ENCODE data around the gene CTNND2.

CTNND2 gene

DNA sequence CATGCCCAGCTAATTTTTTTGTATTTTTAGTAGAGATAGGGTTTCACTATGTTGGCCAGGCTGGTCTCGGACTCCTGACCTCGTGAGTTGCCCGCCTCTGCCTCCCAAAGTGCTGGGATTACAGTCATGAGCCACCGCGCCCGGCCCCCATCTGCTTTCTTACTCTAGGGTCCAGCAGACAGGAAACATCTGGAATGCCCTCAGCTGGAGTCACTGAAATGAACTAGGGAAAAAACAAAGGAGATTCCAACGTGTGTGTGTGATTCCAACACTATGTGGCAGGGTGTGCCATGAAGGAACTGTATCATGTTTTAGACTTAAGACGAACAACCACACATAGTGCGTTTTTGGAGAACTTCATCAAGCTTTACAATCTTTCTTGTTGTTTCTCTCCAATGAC lies 603.1 kb downstream of the CTNND2 start:
- DNase-seq, result no peak

GRCh38 chr5:11300736-11301135 lies 603.5 kb downstream of the CTNND2 start:
- DNase-seq, result no peak

DNA sequence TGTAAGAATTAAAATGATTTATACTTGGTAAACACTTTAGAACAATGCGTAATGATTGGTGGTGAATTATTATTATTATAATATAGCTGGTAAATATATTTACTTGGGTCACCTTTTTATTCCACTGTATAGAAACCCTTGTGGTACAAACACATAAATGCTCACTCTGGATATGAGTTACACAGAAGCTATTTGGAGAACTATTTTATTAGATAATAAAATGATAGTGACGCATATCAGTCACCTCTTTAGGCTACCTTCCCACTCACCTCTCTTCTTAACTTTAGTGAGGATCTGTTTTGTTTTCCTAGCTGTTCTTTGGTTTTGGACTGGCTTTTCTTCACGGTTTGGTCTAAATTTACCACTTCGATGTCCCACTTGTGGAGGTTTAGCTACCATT lies 605.4 kb downstream of the CTNND2 start:
- DNase-seq, result no peak

GRCh38 chr5:11293523-11293922 lies 610.7 kb downstream of the CTNND2 start:
- DNase-seq, result peak; percentile 45

- DNase-seq, result no peak
Observed at GRCh38 chr5:11292648-11293356, 611.4 kb downstream of the CTNND2 start.

DNA sequence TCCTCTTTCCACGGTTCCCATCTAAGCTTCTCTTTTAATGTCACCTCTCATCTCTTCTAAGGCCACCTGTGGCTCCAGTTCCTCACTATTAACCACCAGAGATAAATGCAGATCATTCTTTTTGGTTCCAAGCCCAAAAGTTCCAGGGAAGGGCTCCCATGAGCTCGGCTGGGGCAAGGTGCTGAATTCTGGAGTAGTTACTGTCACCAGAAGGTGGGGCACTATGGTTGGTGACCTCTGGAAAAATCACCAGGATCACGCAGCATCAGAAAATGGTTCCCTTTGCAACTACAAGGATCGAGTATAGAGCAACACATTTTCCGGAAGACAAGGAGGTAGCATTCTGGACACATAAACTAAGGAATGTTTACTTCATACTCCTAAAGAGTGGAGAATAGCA lies 614.5 kb downstream of the CTNND2 start:
- DNase-seq, result no peak

DNA sequence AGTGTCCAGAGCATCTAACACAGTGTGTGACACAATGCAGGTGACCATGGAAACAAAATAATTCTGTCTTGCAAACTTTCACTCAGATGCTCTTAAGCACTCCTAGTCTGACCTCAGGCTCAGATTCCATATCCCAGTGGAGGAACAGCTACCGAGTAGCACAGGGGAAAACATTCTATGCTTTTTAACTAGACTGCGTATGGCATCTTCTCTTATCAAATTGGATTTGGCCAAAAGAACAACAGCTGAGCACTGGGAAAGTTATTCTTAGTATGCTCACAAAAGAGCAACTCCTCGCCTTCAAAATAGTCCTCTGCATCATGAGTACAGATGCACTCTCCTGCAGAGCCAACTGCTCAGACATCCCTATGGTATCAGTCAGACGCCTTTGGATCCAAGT lies 615.0 kb downstream of the CTNND2 start:
- DNase-seq, result no peak

GRCh38 chr5:11281842-11282241 lies 622.4 kb downstream of the CTNND2 start:
- DNase-seq, result no peak

- no peak for DNase-seq
Observed at GRCh38 chr5:11277323-11277722, 626.9 kb downstream of the CTNND2 start.

GRCh38 chr5:11273180-11273903 lies 630.9 kb downstream of the CTNND2 start:
- peak; percentile 93 for DNase-seq

- DNase-seq, result no peak
Observed at GRCh38 chr5:11269515-11269914, 634.7 kb downstream of the CTNND2 start.

GRCh38 chr5:11268891-11269290 lies 635.4 kb downstream of the CTNND2 start:
- DNase-seq, result no peak

GRCh38 chr5:11266331-11266730 lies 637.9 kb downstream of the CTNND2 start:
- no peak for DNase-seq

DNA sequence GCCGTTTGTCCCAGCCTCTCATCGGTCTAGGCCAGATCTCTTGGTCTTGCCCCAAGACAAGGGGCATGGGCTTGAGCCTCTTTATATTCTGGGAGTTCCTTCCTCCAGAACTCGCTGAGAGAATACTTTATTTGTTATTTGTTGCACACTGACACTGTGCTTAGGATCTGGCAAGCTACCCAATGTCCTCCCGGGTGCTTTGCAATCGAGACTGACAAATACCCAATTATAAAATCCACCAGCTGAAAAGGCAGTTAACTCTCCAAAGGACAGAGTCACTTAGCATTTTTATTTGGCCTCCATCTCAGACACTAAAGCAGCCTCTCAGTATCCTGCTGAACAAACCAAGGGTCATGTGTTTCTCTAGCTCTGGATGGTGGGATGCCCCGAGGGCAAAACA lies 643.0 kb downstream of the CTNND2 start:
- no peak for DNase-seq

DNA sequence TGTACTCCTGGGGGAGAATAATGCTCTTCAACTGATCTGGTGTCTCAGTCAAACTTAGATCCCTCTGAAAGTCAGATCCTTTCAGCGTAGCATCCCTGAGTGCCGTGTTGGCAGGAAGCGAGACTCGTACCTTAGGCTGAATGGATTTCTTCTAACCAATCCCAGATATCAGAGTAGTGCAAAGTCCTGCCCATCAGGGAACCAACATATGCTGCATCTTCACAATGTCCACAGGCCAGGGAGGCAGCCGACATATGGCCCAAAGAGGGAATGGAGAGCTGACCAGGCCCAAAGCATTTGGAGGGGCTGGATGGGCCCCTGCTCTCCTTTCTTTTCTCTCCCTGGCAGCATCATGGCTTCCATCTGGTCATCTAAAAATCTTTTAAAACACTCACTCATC lies 646.2 kb downstream of the CTNND2 start:
- no peak for DNase-seq

DNA sequence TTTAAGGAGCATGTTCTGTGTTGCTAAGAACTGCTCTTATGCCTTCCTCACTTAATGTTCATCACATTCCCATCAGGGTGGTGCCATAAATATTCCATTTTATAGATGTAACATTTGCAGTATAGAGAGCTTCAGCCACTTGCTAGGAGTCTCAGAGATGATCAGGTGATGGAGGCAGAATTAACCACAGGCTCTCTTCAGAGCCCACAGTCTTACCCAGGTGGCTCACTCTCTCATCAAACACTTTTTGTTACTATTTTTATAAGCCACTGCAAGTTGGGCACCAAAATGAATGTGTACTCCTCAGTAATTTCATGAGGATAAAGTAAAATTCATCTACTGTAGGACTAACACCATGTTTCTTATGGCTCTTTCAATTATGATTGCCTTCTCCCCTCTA lies 651.7 kb downstream of the CTNND2 start:
- DNase-seq, result no peak

GRCh38 chr5:11252075-11252474 lies 652.2 kb downstream of the CTNND2 start:
- DNase-seq, result no peak

DNA sequence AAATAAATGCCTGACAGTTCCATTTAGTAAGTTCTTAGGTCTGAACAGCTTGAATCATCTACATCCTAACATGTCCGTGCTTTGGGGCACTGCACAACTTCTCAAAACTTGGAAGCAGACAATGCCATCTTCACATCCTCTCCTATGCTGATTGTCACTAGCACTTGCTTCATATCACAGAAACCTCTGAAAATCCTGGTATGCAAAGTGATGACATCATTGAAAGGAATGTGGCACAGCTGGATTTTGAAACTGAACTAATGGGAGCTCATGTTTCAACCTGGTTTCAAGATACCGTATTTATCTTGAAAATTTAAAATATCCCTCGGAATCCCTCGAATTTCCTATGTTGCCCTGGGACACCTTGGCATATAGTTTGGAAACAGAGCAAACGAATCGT lies 653.0 kb downstream of the CTNND2 start:
- DNase-seq, result no peak

GRCh38 chr5:11248966-11249365 lies 655.3 kb downstream of the CTNND2 start:
- no peak for DNase-seq

GRCh38 chr5:11247224-11247623 lies 657.0 kb downstream of the CTNND2 start:
- no peak for DNase-seq

DNA sequence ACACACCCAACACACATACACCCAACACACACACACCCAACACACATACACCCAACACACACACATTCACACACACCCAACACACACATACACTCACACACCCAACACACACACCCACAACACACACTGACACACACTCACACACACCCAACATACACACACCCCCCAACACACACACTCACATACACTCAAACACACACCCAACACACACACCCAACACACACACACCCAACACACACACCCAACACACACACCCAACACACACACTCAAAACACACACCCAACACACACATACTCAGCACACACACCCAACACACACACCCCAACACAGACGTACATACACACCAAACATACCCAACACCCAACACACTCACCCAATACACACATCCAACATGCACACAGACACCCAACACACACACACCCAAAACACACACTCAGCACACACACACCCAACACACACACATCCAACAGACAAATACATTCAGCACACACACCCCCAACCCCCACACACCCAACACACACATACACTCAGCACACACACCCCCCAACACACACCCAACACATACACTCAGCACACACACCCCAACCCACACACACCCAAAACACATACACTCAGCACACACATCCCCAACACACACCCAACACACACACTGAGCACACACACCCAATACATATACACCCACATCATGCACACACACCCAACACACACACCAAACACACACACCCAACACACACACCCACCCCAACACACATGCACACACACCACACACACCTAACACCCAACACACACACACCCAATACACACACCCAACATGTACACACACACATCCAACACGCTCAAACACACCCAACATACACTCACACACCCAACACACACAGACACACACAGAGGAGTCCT lies 663.7 kb downstream of the CTNND2 start:
- DNase-seq, result no peak

DNA sequence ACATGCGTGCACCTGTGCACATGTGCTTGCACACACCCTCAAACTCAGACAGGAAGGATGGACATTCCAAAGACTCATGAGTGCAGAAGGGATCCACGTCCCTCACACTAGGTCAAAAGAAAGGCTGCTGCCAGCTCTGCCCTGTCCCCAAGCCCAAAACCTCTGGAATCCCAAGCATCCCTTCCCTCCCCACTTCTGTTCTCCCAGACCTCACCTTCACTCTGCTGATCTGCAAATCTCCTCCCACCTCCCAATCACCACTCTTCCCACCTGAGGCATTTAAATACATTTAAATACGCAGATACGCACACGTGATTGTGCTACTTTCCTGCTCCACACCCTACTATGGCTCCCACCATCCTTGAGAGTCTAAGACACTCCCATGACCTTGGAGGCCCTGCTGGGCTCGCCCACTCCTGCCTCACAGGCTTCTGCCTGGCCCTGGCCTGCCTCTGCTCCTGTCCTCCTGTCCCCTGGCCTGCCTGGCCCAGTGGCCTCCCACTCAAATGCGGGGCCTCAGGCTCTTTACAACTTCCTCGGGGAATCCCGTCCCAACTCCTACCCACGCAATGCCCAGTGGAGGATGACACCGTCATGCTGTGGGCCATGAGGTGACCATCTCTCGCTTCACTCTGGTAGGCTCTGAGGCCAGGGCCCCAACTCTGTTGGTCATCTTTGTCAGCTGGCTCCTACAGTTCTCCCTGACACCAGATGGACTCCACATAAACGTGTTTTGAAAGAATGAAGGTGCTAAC lies 664.8 kb downstream of the CTNND2 start:
- no peak for DNase-seq

DNA sequence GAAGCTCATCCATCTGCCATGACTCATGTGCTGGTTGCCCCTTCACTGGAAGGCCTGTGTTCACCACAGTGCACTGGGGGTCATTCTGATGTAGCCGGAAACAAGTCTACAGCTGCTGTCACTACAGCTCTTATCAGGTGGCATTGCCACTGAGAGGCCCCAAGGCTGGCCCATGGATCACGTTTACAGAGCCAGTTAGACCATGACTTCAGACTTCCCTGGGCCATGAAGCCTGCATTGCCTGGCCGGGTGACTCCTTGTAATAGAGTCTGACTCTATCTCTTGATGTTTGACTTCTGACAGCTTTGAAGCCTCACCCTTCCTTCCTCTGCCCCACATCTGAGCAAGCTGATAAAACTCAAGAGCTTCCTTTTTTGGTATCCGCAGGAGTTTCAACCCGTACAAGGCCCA lies 669.7 kb downstream of the CTNND2 start:
- DNase-seq, result no peak
